GM12878 (cell line): ENCODE measurements around the gene KMT2E. TPM values are rescaled to one million over a fixed set of nuclear protein-coding genes. Genes with fewer than 3 reads are reported as not detected.

Experiments
- ATAC-seq: fragments of 200-7000 bp; cut with Tn5 transposase; 3 replicates; pipeline ENCODE4 v1.9.1; 2020; ENCODE audit warnings: mild to moderate bottlenecking, moderate library complexity
- BruUV-seq: library from RNA; stranded (reverse); fragments of 400-500 nt; replicated peaks from 2 replicates; lab custom pipeline; 2021; lab: Mats Ljungman, UMichigan
- CTCF ChIA-PET: fragments of 300-600 bp; sonication (Branson Sonifier 250); formaldehyde crosslinking; extraction: SDS; loops from one replicate; lab custom pipeline; 2021; ENCODE audit warnings: inconsistent platforms; lab: Yijun Ruan, JAX
- POLR2A ChIA-PET: fragments of 350-600 bp; formaldehyde crosslinking; extraction: SDS; loops from one replicate; lab custom pipeline; 2021; ENCODE audit warnings: inconsistent platforms; lab: Charles Lee
- RAD21 ChIA-PET: fragments of 300-600 bp; sonication (Branson Sonifier 250); formaldehyde crosslinking; loops from one replicate; lab custom pipeline; 2023; ENCODE audit warnings: antibody characterized with exemption; ENCODE audit not compliant: unreplicated experiment; lab: Charles Lee
- SMC1A ChIA-PET: fragments of 300-600 bp; sonication (Branson Sonifier 250); formaldehyde crosslinking; loops from one replicate; lab custom pipeline; 2023; ENCODE audit not compliant: unreplicated experiment, uncharacterized antibody; lab: Charles Lee
- DNase-seq: peaks from one replicate; pipeline ENCODE4 v3.0.0-alpha.2; 2011; ENCODE audit warnings: low read depth, low spot score
- FAIRE-seq: peaks from 3 replicates; lab custom pipeline; 2011; peaks lifted over from hg19 to GRCh38; lab: Jason Lieb, UNC
- H2AFZ ChIP-seq: 2 replicates; pipeline ENCODE4 v1.6.0; 2011; ENCODE audit warnings: low read depth, low read length, control low read depth; ENCODE audit not compliant: control insufficient read depth
- H3K27ac ChIP-seq: 2 replicates; pipeline ENCODE4 v1.5.1; 2011; ENCODE audit warnings: control low read depth; ENCODE audit not compliant: control insufficient read depth, insufficient read depth
- H3K27me3 ChIP-seq, 2 experiments: replicated peaks in 1 of 2; 2 replicates each; pipeline versions ENCODE4 v1.6.0 to v1.6.1; 2011; ENCODE audit warnings: low read length in 1 of 2; ENCODE audit not compliant: control insufficient read depth in 2 of 2, insufficient read depth in 2 of 2
- H3K36me3 ChIP-seq, 2 experiments: 2 replicates each; pipeline ENCODE4 v1.5.1; 2011; ENCODE audit warnings: low read length in 1 of 2; ENCODE audit not compliant: control insufficient read depth in 2 of 2, insufficient read depth in 2 of 2
- H3K4me1 ChIP-seq: 2 replicates; pipeline ENCODE4 v1.6.1; 2011; ENCODE audit warnings: mild to moderate bottlenecking, low read length, moderate library complexity, mixed read lengths; ENCODE audit not compliant: control insufficient read depth, insufficient read depth
- H3K4me2 ChIP-seq: 2 replicates; pipeline ENCODE4 v1.6.0; 2011; ENCODE audit warnings: control low read depth; ENCODE audit not compliant: control insufficient read depth, insufficient read depth
- H3K4me3 ChIP-seq: fragments of 200-600 bp; sonication (generic); 2 replicates; pipeline ENCODE4 v1.5.1; 2016
- H3K79me2 ChIP-seq: 2 replicates; pipeline ENCODE4 v1.6.0; 2011; ENCODE audit warnings: low read length; ENCODE audit not compliant: control insufficient read depth, insufficient read depth
- H3K9ac ChIP-seq: 2 replicates; pipeline ENCODE4 v1.8.0; 2011; ENCODE audit warnings: low read length, control low read depth, mixed read lengths; ENCODE audit not compliant: control insufficient read depth, insufficient read depth
- H3K9me3 ChIP-seq: replicated peaks from 3 replicates; pipeline ENCODE4 v1.5.1; 2011; ENCODE audit warnings: mild to moderate bottlenecking, low read length; ENCODE audit not compliant: control insufficient read depth, insufficient read depth
- H4K20me1 ChIP-seq: 2 replicates; pipeline ENCODE4 v1.6.0; 2011; ENCODE audit not compliant: control insufficient read depth, insufficient read depth
- BACH1 ChIP-seq: fragments of 450-650 bp; IDR thresholded peaks from 2 replicates; pipeline ENCODE4 v1.6.1; 2017; ENCODE audit warnings: mild to moderate bottlenecking, borderline replicate concordance
- CHD1 ChIP-seq: IDR thresholded peaks from 2 replicates; pipeline ENCODE4 v1.6.1; 2012; ENCODE audit warnings: low read depth, low read length, improper control_type of control experiment
- ETV6 ChIP-seq, 2 experiments: fragments of 450-650 bp in 1 of 2; IDR thresholded peaks in 1 of 2; conservative IDR thresholded peaks in 1 of 2; 2 replicates each; pipeline ENCODE4 v1.6.1; 2014; ENCODE audit warnings: antibody characterized with exemption in 1 of 2, borderline replicate concordance in 1 of 2, low read depth in 1 of 2, mild to moderate bottlenecking in 1 of 2, moderate library complexity in 1 of 2
- NFYB ChIP-seq: IDR thresholded peaks from 2 replicates; pipeline ENCODE4 v1.6.1; 2011; ENCODE audit warnings: low read depth, mild to moderate bottlenecking, low read length, improper control_type of control experiment, moderate library complexity; ENCODE audit not compliant: insufficient read depth
- TAF1 ChIP-seq: IDR thresholded peaks from 2 replicates; pipeline ENCODE4 v1.6.1; 2011; ENCODE audit warnings: mild to moderate bottlenecking, low read depth, low read length, borderline replicate concordance
- ZNF24 ChIP-seq: fragments of 450-650 bp; IDR thresholded peaks from 2 replicates; pipeline ENCODE4 v1.6.1; 2017; ENCODE audit warnings: antibody characterized with exemption, mild to moderate bottlenecking
- WGBS: methylation state at CpG from one replicate; pipeline ENCODE4 v1.1.6; 2016; ENCODE audit warnings: low lambda C conversion rate; ENCODE audit not compliant: insufficient replicate concordance, insufficient coverage; ENCODE audit errors: missing lambda C conversion rate; 5-methylcytosine and 5-hydroxymethylcytosine counted together
- in situ Hi-C: fragments of 300-500 bp; cut with MboI; formaldehyde crosslinking; loops from 9 replicates; pipeline ENCODE4 v1.14.3; 2018; ENCODE audit warnings: mixed read lengths
- intact Hi-C: fragments of 100-400 bp; cut with micrococcal nuclease; formaldehyde crosslinking; loops from one replicate; pipeline ENCODE4 v1.14.2; 2022; ENCODE audit not compliant: unreplicated experiment
- polyA plus RNA-seq, 11 experiments: library from polyadenylated mRNA; depleted of rRNA in 4 of 11; unstranded in 6 of 11; stranded (reverse) in 5 of 11; fragments of >200 nt; fragmentation: Nextera tagmentation in 4 of 11; fragmentation: Illumina TruSeq in 1 of 11; extraction: Ambion mirVana in 4 of 11; extraction: Trizol in 1 of 11; gene quantifications; 1 replicate in 1 of 11; 2 replicates in 10 of 11; pipeline versions ENCODE4 v1.2.1 to v1.2.3, GENCODE V29; 2011 to 2016; ENCODE audit warnings: inconsistent platforms in 2 of 11, missing spikeins in 2 of 11, low read depth in 1 of 11
- total RNA-seq, 4 experiments: library from RNA; depleted of rRNA in 3 of 4; stranded (reverse); fragments of >200 nt in 3 of 4; fragmentation: Illumina TruSeq in 1 of 4; extraction: Trizol in 1 of 4; gene quantifications; 2 replicates each; pipeline versions ENCODE4 v1.2.1 to v1.2.3, GENCODE V29; 2013 to 2021
- TF ChIP-seq, protein P1 (sequence below): fragments of 450-650 bp; IDR thresholded peaks from 2 replicates; pipeline ENCODE4 v1.6.1; 2018; ENCODE audit warnings: borderline replicate concordance, mild to moderate bottlenecking; ENCODE audit not compliant: partially characterized antibody
- TF ChIP-seq, protein P2 (sequence below): fragments of 450-650 bp; IDR thresholded peaks from 2 replicates; pipeline ENCODE4 v1.6.1; 2017; ENCODE audit warnings: borderline replicate concordance

KMT2E gene
- total and polyA plus RNA-seq, 10 of the 15 experiments (the other 5 are each of a cell fraction or from before 2014, with no cell fraction given) = 13.2 to 68.1 (median 34.1) TPM

DNA sequence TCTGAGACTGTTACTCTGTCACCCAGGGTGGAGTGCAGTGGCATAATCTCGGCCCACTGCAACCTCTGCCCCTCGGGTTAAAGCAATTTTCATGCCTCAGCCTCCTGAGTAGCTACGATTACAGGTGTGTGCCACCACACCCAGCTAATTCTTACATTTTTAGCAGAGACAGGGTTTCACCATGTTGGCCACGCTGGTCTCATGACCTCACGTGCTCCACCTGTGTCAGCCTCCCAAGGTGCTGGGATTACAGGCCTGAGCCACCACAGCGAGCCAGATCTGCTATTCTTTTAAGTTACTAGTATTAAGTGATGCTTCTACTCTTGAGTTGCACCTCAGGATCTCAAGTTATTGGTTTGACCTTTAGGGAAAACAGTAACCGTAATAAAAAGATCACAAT is 23.0 kb upstream of the KMT2E start:
- no peaks in the 10 kb centered on the region for H3K4me1 ChIP-seq
- no TSS peak for BruUV-seq
- DNase-seq (no peak), FAIRE-seq (no peak)
- peaks cover 0 to 15% of the 10 kb centered on the region in 2 experiments; a peak in 3 of 4 replicates for H3K36me3 ChIP-seq
- intact Hi-C loops (no loop called here), in situ Hi-C loops (no loop called here)
- SMC1A ChIA-PET = interaction anchor here (0.7 to 15.6 kb wide), 5 partner anchors 10 to 51 kb away, joined by 3 to 270 read pairs (median 4); partner anchors contain the start of gene KMT2E
- H3K27me3 ChIP-seq = no peaks in the 10 kb centered on the region
- H3K27ac ChIP-seq = no peak overlapping the region
- POLR2A ChIA-PET = interaction anchor here (0.7 to 1.7 kb wide), 6 partner anchors 16 to 267 kb away, joined by 3 to 11 read pairs (median 3); no protein-coding TSS in a partner anchor
- RAD21 ChIA-PET = no interaction called here
- WGBS = 94% methylated on average over 7 of the region's 7 CpGs
- no peak overlapping the region for H2AFZ ChIP-seq
- H3K4me2 ChIP-seq = no peak overlapping the region
- no peaks in the 10 kb centered on the region for H3K9me3 ChIP-seq
- CTCF ChIA-PET = interaction anchor here (0.6 to 1.4 kb wide), 3 partner anchors 9 to 78 kb away, joined by 3 to 6 read pairs (median 3); no protein-coding TSS in a partner anchor
- peaks cover 58% of the 10 kb centered on the region for H3K79me2 ChIP-seq
- H3K4me3 ChIP-seq = no peak overlapping the region
- no peaks in the 10 kb centered on the region; the same call in 1 of the 2 replicates for H4K20me1 ChIP-seq
- H3K9ac ChIP-seq = no peak overlapping the region
- TF ChIP-seq NFYB (no peak), ZNF24 (no peak), TAF1 (no peak), CHD1 (no peak), ETV6 (conservative IDR thresholded peaks at IDR 0.05 in 1 of 2, IDR thresholded peaks at IDR 0.05 in 1 of 2; ENCODE audit: borderline replicate concordance in 1 of 2, low read depth in 1 of 2) (no peak), BACH1 (no peak)
- TF ChIP-seq, protein P1, sequence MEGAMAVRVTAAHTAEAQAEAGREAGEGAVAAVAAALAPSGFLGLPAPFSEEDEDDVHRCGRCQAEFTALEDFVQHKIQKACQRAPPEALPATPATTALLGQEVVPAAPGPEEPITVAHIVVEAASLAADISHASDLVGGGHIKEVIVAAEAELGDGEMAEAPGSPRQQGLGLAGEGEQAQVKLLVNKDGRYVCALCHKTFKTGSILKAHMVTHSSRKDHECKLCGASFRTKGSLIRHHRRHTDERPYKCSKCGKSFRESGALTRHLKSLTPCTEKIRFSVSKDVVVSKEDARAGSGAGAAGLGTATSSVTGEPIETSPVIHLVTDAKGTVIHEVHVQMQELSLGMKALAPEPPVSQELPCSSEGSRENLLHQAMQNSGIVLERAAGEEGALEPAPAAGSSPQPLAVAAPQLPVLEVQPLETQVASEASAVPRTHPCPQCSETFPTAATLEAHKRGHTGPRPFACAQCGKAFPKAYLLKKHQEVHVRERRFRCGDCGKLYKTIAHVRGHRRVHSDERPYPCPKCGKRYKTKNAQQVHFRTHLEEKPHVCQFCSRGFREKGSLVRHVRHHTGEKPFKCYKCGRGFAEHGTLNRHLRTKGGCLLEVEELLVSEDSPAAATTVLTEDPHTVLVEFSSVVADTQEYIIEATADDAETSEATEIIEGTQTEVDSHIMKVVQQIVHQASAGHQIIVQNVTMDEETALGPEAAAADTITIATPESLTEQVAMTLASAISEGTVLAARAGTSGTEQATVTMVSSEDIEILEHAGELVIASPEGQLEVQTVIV = no peak
- TF ChIP-seq, protein P2, sequence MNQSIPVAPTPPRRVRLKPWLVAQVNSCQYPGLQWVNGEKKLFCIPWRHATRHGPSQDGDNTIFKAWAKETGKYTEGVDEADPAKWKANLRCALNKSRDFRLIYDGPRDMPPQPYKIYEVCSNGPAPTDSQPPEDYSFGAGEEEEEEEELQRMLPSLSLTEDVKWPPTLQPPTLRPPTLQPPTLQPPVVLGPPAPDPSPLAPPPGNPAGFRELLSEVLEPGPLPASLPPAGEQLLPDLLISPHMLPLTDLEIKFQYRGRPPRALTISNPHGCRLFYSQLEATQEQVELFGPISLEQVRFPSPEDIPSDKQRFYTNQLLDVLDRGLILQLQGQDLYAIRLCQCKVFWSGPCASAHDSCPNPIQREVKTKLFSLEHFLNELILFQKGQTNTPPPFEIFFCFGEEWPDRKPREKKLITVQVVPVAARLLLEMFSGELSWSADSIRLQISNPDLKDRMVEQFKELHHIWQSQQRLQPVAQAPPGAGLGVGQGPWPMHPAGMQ = no peak
- TF ChIP-seq, all 136 proteins: peak for 0
- ATAC-seq = no peak
